IMR-90 (cell line): ENCODE results near the gene RPTOR. TPM values are rescaled to one million over a fixed set of nuclear protein-coding genes. Genes with fewer than 3 reads are reported as not detected.
A peak's percentile ranks its signal among the peaks of the same experiment; 100 is the strongest.

Experiments used
- ATAC-seq: fragments of 200-7000 bp; cut with Tn5 transposase; 2 replicates; pipeline ENCODE4 v1.9.1; 2020; ENCODE audit warnings: low read depth, mild to moderate bottlenecking, moderate library complexity
- BruUV-seq: library from RNA; stranded (reverse); fragments of 400-500 nt; replicated peaks from 2 replicates; lab custom pipeline; 2021; lab: Mats Ljungman, UMichigan
- CTCF ChIA-PET: fragments of 300-600 bp; formaldehyde crosslinking; extraction: SDS; loops from one replicate; lab custom pipeline; 2021; ENCODE audit warnings: antibody characterized with exemption; lab: Yijun Ruan, JAX
- POLR2A ChIA-PET: fragments of 300-600 bp; sonication (Branson Sonifier 250); formaldehyde crosslinking; loops from one replicate; lab custom pipeline; 2022; ENCODE audit warnings: antibody characterized with exemption; ENCODE audit not compliant: unreplicated experiment; lab: Charles Lee
- DNase-seq: peaks from one replicate; pipeline ENCODE4 v3.0.0; 2013
- H2AFZ ChIP-seq: replicated peaks from 2 replicates; pipeline ENCODE3; 2013; ENCODE audit warnings: low read length, mild to moderate bottlenecking; ENCODE audit not compliant: poor library complexity
- H2AK5ac ChIP-seq: 2 replicates; pipeline ENCODE4 v1.6.1; 2013; ENCODE audit warnings: low read depth, low read length, inconsistent platforms
- H2AK9ac ChIP-seq: replicated peaks from 2 replicates; pipeline ENCODE3; 2013; ENCODE audit warnings: mild to moderate bottlenecking, low read depth, low read length, moderate library complexity; ENCODE audit not compliant: poor library complexity
- H2BK120ac ChIP-seq: 2 replicates; pipeline ENCODE4 v1.6.1; 2013; ENCODE audit warnings: low read depth, low read length, inconsistent platforms
- H2BK15ac ChIP-seq: 3 replicates; pipeline ENCODE4 v1.6.1; 2013; ENCODE audit warnings: low read depth, low read length, inconsistent platforms
- H2BK20ac ChIP-seq: 2 replicates; pipeline ENCODE4 v1.6.1; 2013; ENCODE audit warnings: low read depth, mild to moderate bottlenecking, inconsistent platforms, low read length, moderate library complexity
- H2BK5ac ChIP-seq: 2 replicates; pipeline ENCODE4 v1.6.1; 2013; ENCODE audit warnings: mild to moderate bottlenecking, low read depth, low read length, inconsistent platforms; ENCODE audit not compliant: poor library complexity, severe bottlenecking
- H3K14ac ChIP-seq: replicated peaks from 2 replicates; pipeline ENCODE4 v1.6.1; 2013; ENCODE audit warnings: low read depth, low read length, inconsistent platforms
- H3K18ac ChIP-seq: 2 replicates; pipeline ENCODE4 v1.6.1; 2013; ENCODE audit warnings: low read depth, low read length, control low read depth
- H3K23ac ChIP-seq: 2 replicates; pipeline ENCODE4 v1.6.1; 2013; ENCODE audit warnings: low read depth, low read length, inconsistent platforms
- H3K27ac ChIP-seq: 2 replicates; pipeline ENCODE4 v1.5.1; 2013; ENCODE audit warnings: mild to moderate bottlenecking, control low read depth, low read length; ENCODE audit not compliant: insufficient read depth
- H3K27me3 ChIP-seq: 2 replicates; pipeline ENCODE4 v1.6.1; 2013; ENCODE audit warnings: low read length; ENCODE audit not compliant: control insufficient read depth, insufficient read depth
- H3K36me3 ChIP-seq: 2 replicates; pipeline ENCODE4 v1.6.1; 2013; ENCODE audit warnings: low read length, mixed read lengths; ENCODE audit not compliant: control insufficient read depth, insufficient read depth
- H3K4ac ChIP-seq: 2 replicates; pipeline ENCODE4 v1.6.1; 2013; ENCODE audit warnings: low read depth, low read length, inconsistent platforms
- H3K4me1 ChIP-seq: 2 replicates; pipeline ENCODE4 v1.6.1; 2013; ENCODE audit warnings: low read length, mixed read lengths; ENCODE audit not compliant: control insufficient read depth, insufficient read depth
- H3K4me2 ChIP-seq: 2 replicates; pipeline ENCODE4 v1.6.1; 2013; ENCODE audit warnings: low read depth, mild to moderate bottlenecking, control low read depth, low read length, moderate library complexity
- H3K4me3 ChIP-seq: 2 replicates; pipeline ENCODE4 v1.5.1; 2013; ENCODE audit warnings: low read depth, mild to moderate bottlenecking, control low read depth, low read length, moderate library complexity; ENCODE audit not compliant: insufficient read depth
- H3K56ac ChIP-seq: 2 replicates; pipeline ENCODE4 v1.6.1; 2013; ENCODE audit warnings: low read length, inconsistent platforms; ENCODE audit not compliant: insufficient read depth; ENCODE audit errors: extremely low read depth
- H3K79me1 ChIP-seq, 2 experiments: 2 replicates each; pipeline ENCODE4 v1.6.1; 2013; ENCODE audit warnings: low read length in 2 of 2, inconsistent platforms in 1 of 2, low read depth in 1 of 2
- H3K9ac ChIP-seq: 2 replicates; pipeline ENCODE4 v1.6.1; 2013; ENCODE audit warnings: low read depth, low read length, control low read depth
- H3K9me1 ChIP-seq: 2 replicates; pipeline ENCODE4 v1.6.1; 2013; ENCODE audit warnings: low read length, inconsistent platforms; ENCODE audit not compliant: insufficient read depth
- H3K9me3 ChIP-seq: 2 replicates; pipeline ENCODE4 v1.6.1; 2013; ENCODE audit warnings: low read length; ENCODE audit not compliant: control insufficient read depth, insufficient read depth
- H4K20me1 ChIP-seq: 2 replicates; pipeline ENCODE4 v1.6.1; 2013; ENCODE audit warnings: low read length, inconsistent platforms; ENCODE audit not compliant: insufficient read depth
- H4K5ac ChIP-seq: 2 replicates; pipeline ENCODE4 v1.6.1; 2013; ENCODE audit warnings: mild to moderate bottlenecking, low read depth, low read length, control low read depth
- H4K8ac ChIP-seq, 2 experiments: 2 replicates each; pipeline ENCODE4 v1.6.1; 2013; ENCODE audit warnings: low read depth in 2 of 2, low read length in 2 of 2, control low read depth in 1 of 2, inconsistent platforms in 1 of 2
- H4K91ac ChIP-seq: 2 replicates; pipeline ENCODE4 v1.6.1; 2013; ENCODE audit warnings: low read depth, low read length, inconsistent platforms; ENCODE audit not compliant: insufficient read depth
- MAFK ChIP-seq: IDR thresholded peaks from 2 replicates; pipeline ENCODE4 v1.6.1; 2012; ENCODE audit warnings: low read depth, low read length, improper control_type of control experiment
- MAZ ChIP-seq: IDR thresholded peaks from 2 replicates; pipeline ENCODE4 v1.6.1; 2012; ENCODE audit warnings: low read depth, mild to moderate bottlenecking, low read length, improper control_type of control experiment, moderate library complexity, borderline replicate concordance
- POLR2A ChIP-seq: IDR thresholded peaks from 2 replicates; pipeline ENCODE4 v1.6.1; 2012; ENCODE audit warnings: mild to moderate bottlenecking, low read depth, low read length
- WGBS, 2 experiments: methylation state at CpG; one replicate each; pipeline versions ENCODE4 v1.1.5 to v1.1.7; 2013; ENCODE audit warnings: missing lambda C conversion rate in 2 of 2; ENCODE audit not compliant: insufficient read length in 1 of 2; ENCODE audit errors: extremely low coverage in 2 of 2; 5-methylcytosine and 5-hydroxymethylcytosine counted together
- dilution Hi-C: fragments of 300-500 bp; cut with HindIII; formaldehyde crosslinking; loops from one replicate; pipeline ENCODE4 v1.14.3; 2018; ENCODE audit warnings: low sequenced_read_pairs; ENCODE audit not compliant: unreplicated experiment
- in situ Hi-C: fragments of 300-500 bp; cut with MboI; formaldehyde crosslinking; loops from 3 replicates; pipeline ENCODE4 v1.14.3; 2019; ENCODE audit warnings: low sequenced_read_pairs, inconsistent platforms, mixed read lengths
- intact Hi-C: fragments of 100-400 bp; cut with micrococcal nuclease; formaldehyde crosslinking; loops from 2 replicates; pipeline ENCODE4 v1.10.0; 2022
- polyA plus RNA-seq, 3 experiments: library from polyadenylated mRNA; depleted of rRNA; stranded (reverse); fragments of >200 nt; gene quantifications; 2 replicates each; pipeline ENCODE4 v1.2.3, GENCODE V29; 2012; ENCODE audit warnings: low replicate concordance in 1 of 3
- total RNA-seq: library from RNA; depleted of rRNA; stranded (reverse); fragments of >200 nt; gene quantifications from 2 replicates; pipeline ENCODE4 v1.2.3, GENCODE V29; 2012
- TF ChIP-seq, protein P1 (sequence below): conservative IDR thresholded peaks from 2 replicates; pipeline ENCODE4 v1.5.1; 2012; ENCODE audit warnings: mild to moderate bottlenecking, low read depth, low read length, improper control_type of control experiment

RPTOR gene
- total and polyA plus RNA-seq, 2 of the 4 experiments (the other 2 are of a cell fraction) = 10.8 to 14.7 TPM

DNA sequence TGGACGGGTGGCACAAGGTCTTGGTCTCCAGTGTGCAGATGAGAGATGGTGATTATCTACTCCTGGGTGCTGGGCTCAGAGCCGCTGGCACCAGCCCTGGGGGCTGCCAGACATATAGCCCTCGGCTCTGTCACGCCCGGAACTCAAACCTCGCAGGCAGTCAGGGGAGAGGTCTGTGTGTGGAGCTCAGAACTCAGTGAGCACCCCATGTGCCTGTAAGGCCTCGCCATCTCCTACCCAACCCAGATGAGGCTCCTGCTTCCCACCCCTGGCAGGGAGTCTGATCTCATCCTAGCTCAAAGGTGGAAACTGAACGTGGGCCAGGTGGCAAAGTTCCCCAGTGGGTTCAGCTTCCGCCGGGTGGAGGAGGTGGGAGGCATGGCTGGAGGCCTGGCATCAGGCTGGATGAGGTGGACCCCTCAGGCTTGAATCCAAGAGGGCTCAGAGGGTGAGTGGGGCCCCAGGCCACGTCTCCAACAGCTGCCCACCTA, 45.7 kb upstream of the RPTOR start:
- POLR2A ChIA-PET = no interaction called here
- CTCF ChIA-PET = no interaction called here
- H3K4me2 ChIP-seq = no peak overlapping the region

More for the DNA sequence above, 45.7 kb upstream of the RPTOR start:
- no peak overlapping the region for H3K56ac ChIP-seq
- H3K9me3 ChIP-seq = no peaks in the 10 kb centered on the region
- H2AK5ac ChIP-seq = 0 out of 2 replicates have a peak overlapping the region, but pooled peaks have one; percentile 20
- H2BK20ac ChIP-seq = no peak overlapping the region
- H2BK15ac ChIP-seq = no peak overlapping the region
- BruUV-seq = no TSS peak
- H2BK5ac ChIP-seq = no peak overlapping the region
- WGBS, 2 experiments = 100% methylated on average over 2 of the region's 11 CpGs; no CpG with 5 or more reads in 1 of the 2 experiments
- H4K91ac ChIP-seq = no peak overlapping the region
- no peak overlapping the region for H2AFZ ChIP-seq
- no peaks in the 10 kb centered on the region for H4K20me1 ChIP-seq
- no peak overlapping the region for H3K27ac ChIP-seq
- in situ Hi-C loops (no loop called here), dilution Hi-C loops (no loop called here), intact Hi-C loops (no loop called here)
- no peaks in the 10 kb centered on the region for H3K36me3 ChIP-seq
- ATAC-seq (no peak), DNase-seq (no peak)
- H3K4ac ChIP-seq = no peak overlapping the region
- H3K14ac ChIP-seq = no peak overlapping the region
- H3K9ac ChIP-seq = no peak overlapping the region
- no peak overlapping the region for H3K4me3 ChIP-seq
- no peak overlapping the region for H3K18ac ChIP-seq
- no peaks in the 10 kb centered on the region for H3K9me1 ChIP-seq
- no peak for TF ChIP-seq MAZ
- TF ChIP-seq POLR2A = no peak
- TF ChIP-seq, protein P1, sequence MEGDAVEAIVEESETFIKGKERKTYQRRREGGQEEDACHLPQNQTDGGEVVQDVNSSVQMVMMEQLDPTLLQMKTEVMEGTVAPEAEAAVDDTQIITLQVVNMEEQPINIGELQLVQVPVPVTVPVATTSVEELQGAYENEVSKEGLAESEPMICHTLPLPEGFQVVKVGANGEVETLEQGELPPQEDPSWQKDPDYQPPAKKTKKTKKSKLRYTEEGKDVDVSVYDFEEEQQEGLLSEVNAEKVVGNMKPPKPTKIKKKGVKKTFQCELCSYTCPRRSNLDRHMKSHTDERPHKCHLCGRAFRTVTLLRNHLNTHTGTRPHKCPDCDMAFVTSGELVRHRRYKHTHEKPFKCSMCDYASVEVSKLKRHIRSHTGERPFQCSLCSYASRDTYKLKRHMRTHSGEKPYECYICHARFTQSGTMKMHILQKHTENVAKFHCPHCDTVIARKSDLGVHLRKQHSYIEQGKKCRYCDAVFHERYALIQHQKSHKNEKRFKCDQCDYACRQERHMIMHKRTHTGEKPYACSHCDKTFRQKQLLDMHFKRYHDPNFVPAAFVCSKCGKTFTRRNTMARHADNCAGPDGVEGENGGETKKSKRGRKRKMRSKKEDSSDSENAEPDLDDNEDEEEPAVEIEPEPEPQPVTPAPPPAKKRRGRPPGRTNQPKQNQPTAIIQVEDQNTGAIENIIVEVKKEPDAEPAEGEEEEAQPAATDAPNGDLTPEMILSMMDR = no peak
- no peak for TF ChIP-seq MAFK
- H3K79me1 ChIP-seq = no peaks in the 10 kb centered on the region
- peak overlapping the region in 1 of 2 experiments; percentile 61; a peak in 1 of 4 replicates for H4K8ac ChIP-seq
- H3K23ac ChIP-seq = no peak overlapping the region
- H2BK120ac ChIP-seq = no peak overlapping the region
- H2AK9ac ChIP-seq = no peak overlapping the region
- H4K5ac ChIP-seq = no peak overlapping the region
- H3K4me1 ChIP-seq = peaks cover 13% of the 10 kb centered on the region
- peaks cover 3% of the 10 kb centered on the region; the same call in 1 of the 2 replicates for H3K27me3 ChIP-seq
